HEK293 (cell line): ENCODE data around the gene BICD1.
"Not testable (repeated sequence)": the region's sequence is repeated elsewhere in the genome, so short reads cannot be mapped to it uniquely, and the experiment has no call there.

Experiments used
- CTCF ChIA-PET: fragments of 350-600 bp; formaldehyde crosslinking; extraction: SDS; loops from one replicate; lab custom pipeline; 2021; ENCODE audit warnings: antibody characterized with exemption; lab: Yijun Ruan, JAX
- POLR2A ChIA-PET: fragments of 300-600 bp; formaldehyde crosslinking; extraction: SDS; loops from one replicate; lab custom pipeline; 2020; ENCODE audit warnings: antibody characterized with exemption, inconsistent platforms; lab: Yijun Ruan, JAX
- H3K27ac ChIP-seq: fragments of 200-500 bp; sonication (Bioruptor generic); 2 replicates; pipeline ENCODE4 v1.5.1; 2014; ENCODE audit warnings: low read depth, low read length, control low read depth, inconsistent platforms; ENCODE audit errors: extremely low read depth
- H3K36me3 ChIP-seq, 2 experiments: fragments of 200-500 bp in 1 of 2; sonication (Bioruptor generic) in 1 of 2; 1 replicate in 1 of 2; 2 replicates in 1 of 2; pipeline ENCODE4 v1.5.1; 2014 to 2017; ENCODE audit warnings: inconsistent platforms in 2 of 2, low read length in 2 of 2; ENCODE audit not compliant: control insufficient read depth in 2 of 2, insufficient read depth in 1 of 2
- H3K4me1 ChIP-seq: fragments of 200-500 bp; sonication (Bioruptor generic); 2 replicates; pipeline ENCODE4 v1.5.1; 2014; ENCODE audit warnings: mild to moderate bottlenecking, low read length, inconsistent platforms; ENCODE audit not compliant: control insufficient read depth, insufficient read depth
- H3K4me3 ChIP-seq: 2 replicates; pipeline ENCODE4 v1.5.1; 2011; ENCODE audit warnings: low read depth, mild to moderate bottlenecking, control low read depth, low read length, moderate library complexity
- H3K9me3 ChIP-seq: fragments of 200-500 bp; sonication (Bioruptor generic); 2 replicates; pipeline ENCODE4 v1.5.1; 2014; ENCODE audit warnings: low read depth, low read length, inconsistent platforms; ENCODE audit not compliant: control insufficient read depth, insufficient read depth
- BCL11B ChIP-seq: fragments of 450-650 bp; formaldehyde crosslinking; IDR thresholded peaks from 2 replicates; pipeline ENCODE4 v1.5.1; 2016; ENCODE audit warnings: low read depth, missing biosample characterization, missing genetic modification characterization
- GFI1B ChIP-seq: fragments of 450-650 bp; formaldehyde crosslinking; IDR thresholded peaks from 2 replicates; pipeline ENCODE4 v1.5.1; 2016; ENCODE audit warnings: missing biosample characterization, missing genetic modification characterization
- OSR2 ChIP-seq: fragments of 450-650 bp; formaldehyde crosslinking; IDR thresholded peaks from 2 replicates; pipeline ENCODE4 v1.5.1; 2016; ENCODE audit warnings: missing biosample characterization, missing genetic modification characterization
- ZBTB11 ChIP-seq: fragments of 450-650 bp; formaldehyde crosslinking; conservative IDR thresholded peaks from 2 replicates; pipeline ENCODE4 v1.5.1; 2016; ENCODE audit warnings: low read depth, missing biosample characterization, missing genetic modification characterization
- ZNF350 ChIP-seq: fragments of 450-650 bp; formaldehyde crosslinking; IDR thresholded peaks from 2 replicates; pipeline ENCODE4 v1.5.0; 2017; ENCODE audit warnings: missing biosample characterization, mild to moderate bottlenecking, missing genetic modification characterization
- ZNF394 ChIP-seq: fragments of 450-650 bp; formaldehyde crosslinking; IDR thresholded peaks from 2 replicates; pipeline ENCODE4 v1.5.1; 2016; ENCODE audit warnings: missing biosample characterization, missing genetic modification characterization, mild to moderate bottlenecking, moderate library complexity, borderline replicate concordance
- ZNF426 ChIP-seq: fragments of 450-650 bp; formaldehyde crosslinking; IDR thresholded peaks from 2 replicates; pipeline ENCODE4 v1.5.1; 2017; ENCODE audit warnings: missing biosample characterization, missing genetic modification characterization, mild to moderate bottlenecking, inconsistent platforms, moderate library complexity
- ZNF518A ChIP-seq: fragments of 450-650 bp; formaldehyde crosslinking; conservative IDR thresholded peaks from 2 replicates; pipeline ENCODE4 v1.5.1; 2016; ENCODE audit warnings: low read depth, missing biosample characterization, missing genetic modification characterization
- ZNF555 ChIP-seq: fragments of 450-650 bp; formaldehyde crosslinking; conservative IDR thresholded peaks from 2 replicates; pipeline ENCODE4 v1.5.1; 2017; ENCODE audit warnings: missing biosample characterization, mild to moderate bottlenecking, missing genetic modification characterization, inconsistent platforms
- ZNF560 ChIP-seq: fragments of 450-650 bp; formaldehyde crosslinking; IDR thresholded peaks from 2 replicates; pipeline ENCODE4 v1.5.1; 2017; ENCODE audit warnings: missing biosample characterization, missing genetic modification characterization, borderline replicate concordance
- ZNF580 ChIP-seq: fragments of 450-650 bp; formaldehyde crosslinking; IDR thresholded peaks from 2 replicates; pipeline ENCODE4 v1.5.1; 2016; ENCODE audit warnings: missing biosample characterization, missing genetic modification characterization
- ZNF623 ChIP-seq: fragments of 450-650 bp; formaldehyde crosslinking; IDR thresholded peaks from 2 replicates; pipeline ENCODE4 v1.5.1; 2016; ENCODE audit warnings: missing biosample characterization, missing genetic modification characterization
- ZNF791 ChIP-seq: fragments of 450-650 bp; formaldehyde crosslinking; IDR thresholded peaks from 2 replicates; pipeline ENCODE4 v1.5.1; 2016; ENCODE audit warnings: missing biosample characterization, missing genetic modification characterization
- TF ChIP-seq, protein P1 (sequence below): fragments of 450-650 bp; formaldehyde crosslinking; IDR thresholded peaks from 2 replicates; pipeline ENCODE4 v1.5.1; 2016; ENCODE audit warnings: missing biosample characterization, missing genetic modification characterization

BICD1 gene

GRCh38 chr12:32229971-32230612 lies 123.4 kb downstream of the BICD1 start (continued):
- no peak for TF ChIP-seq ZNF580
- TF ChIP-seq GFI1B (tag by site-specific recombination) = peak; percentile 39; the same call in 1 of the 2 replicates
- TF ChIP-seq BCL11B (tag by site-specific recombination) = no peak
- 0 out of 2 replicates have a peak, but pooled peaks have one; percentile 66 for TF ChIP-seq ZNF791 (tag by site-specific recombination)
- no peak for TF ChIP-seq ZNF350 (tag by site-specific recombination)
- TF ChIP-seq, protein P1, sequence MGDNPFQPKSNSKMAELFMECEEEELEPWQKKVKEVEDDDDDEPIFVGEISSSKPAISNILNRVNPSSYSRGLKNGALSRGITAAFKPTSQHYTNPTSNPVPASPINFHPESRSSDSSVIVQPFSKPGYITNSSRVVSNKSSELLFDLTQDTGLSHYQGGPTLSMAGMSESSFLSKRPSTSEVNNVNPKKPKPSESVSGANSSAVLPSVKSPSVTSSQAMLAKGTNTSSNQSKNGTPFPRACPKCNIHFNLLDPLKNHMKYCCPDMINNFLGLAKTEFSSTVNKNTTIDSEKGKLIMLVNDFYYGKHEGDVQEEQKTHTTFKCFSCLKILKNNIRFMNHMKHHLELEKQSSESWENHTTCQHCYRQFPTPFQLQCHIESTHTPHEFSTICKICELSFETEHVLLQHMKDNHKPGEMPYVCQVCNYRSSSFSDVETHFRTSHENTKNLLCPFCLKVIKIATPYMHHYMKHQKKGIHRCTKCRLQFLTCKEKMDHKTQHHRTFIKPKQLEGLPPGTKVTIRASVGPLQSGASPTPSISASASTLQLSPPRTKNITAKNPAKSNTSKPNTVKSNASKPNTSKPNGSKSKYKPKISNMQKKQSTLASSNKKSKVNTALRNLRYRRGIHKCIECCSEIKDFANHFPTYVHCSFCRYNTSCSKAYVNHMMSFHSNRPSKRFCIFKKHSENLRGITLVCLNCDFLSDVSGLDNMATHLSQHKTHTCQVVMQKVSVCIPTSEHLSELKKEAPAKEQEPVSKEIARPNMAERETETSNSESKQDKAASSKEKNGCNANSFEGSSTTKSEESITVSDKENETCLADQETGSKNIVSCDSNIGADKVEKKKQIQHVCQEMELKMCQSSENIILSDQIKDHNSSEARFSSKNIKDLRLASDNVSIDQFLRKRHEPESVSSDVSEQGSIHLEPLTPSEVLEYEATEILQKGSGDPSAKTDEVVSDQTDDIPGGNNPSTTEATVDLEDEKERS (tag by site-specific recombination) = no peak

DNA sequence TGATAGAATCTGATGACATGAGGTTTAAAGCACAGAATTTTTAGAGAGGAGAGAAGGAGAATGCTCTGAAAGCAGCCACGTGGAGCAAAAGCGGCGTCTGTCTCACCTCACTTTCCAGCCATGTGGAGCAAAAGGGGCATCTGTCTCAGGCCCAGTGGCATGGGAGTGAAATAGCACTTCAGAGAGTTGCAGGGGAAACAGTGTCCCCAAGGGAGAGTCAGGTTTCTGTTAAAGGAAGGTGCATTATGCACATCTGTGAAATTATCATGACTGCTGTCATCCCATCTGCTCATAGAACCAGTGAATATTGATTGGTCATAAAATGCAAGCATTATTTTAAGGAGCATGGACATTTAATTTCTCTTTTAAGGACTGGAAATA lies 124.0 kb downstream of the BICD1 start:
- no peak for TF ChIP-seq BCL11B (tag by site-specific recombination)
- 0 out of 2 replicates have a peak, but pooled peaks have one; percentile 9 for TF ChIP-seq OSR2 (tag by site-specific recombination)
- ChIA-PET CTCF (no interaction called here), POLR2A (no interaction called here)
- no peaks in the 10 kb centered on the region for H3K4me1 ChIP-seq
- peaks cover 0 to 9% of the 10 kb centered on the region in 2 experiments; a peak in 1 of 3 replicates for H3K36me3 ChIP-seq
- no peak overlapping the region for H3K27ac ChIP-seq
- no peak overlapping the region for H3K4me3 ChIP-seq
- no peaks in the 10 kb centered on the region for H3K9me3 ChIP-seq

DNA sequence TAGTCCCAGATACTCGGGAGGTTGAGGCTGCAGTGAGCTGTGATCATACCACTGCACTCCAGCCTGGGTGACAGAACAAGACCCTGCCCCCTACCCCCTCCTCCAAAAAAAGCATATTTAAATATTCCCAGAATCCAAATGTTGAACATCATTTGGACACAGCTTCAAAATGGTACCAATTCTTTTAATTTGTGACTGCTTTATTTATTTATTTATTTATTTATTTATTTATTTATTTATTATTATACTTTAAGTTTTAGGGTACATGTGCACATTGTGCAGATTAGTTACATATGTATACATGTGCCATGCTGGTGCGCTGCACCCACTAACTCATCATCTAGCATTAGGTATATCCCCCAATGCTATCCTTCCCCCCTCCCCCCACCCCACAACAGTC lies 124.7 kb downstream of the BICD1 start:
- POLR2A ChIA-PET, H3K36me3 ChIP-seq, CTCF ChIA-PET: not testable (repeated sequence)

More for the DNA sequence above, 124.7 kb downstream of the BICD1 start:
- H3K4me1 ChIP-seq, H3K27ac ChIP-seq: not testable (repeated sequence)
- peak; percentile 60 for TF ChIP-seq ZNF518A
- TF ChIP-seq ZNF560 (tag by site-specific recombination) = 0 out of 2 replicates have a peak, but pooled peaks have one; percentile 6
- TF ChIP-seq ZBTB11 = 0 out of 2 replicates have a peak, but pooled peaks have one; percentile 18
- peak; percentile 31 for TF ChIP-seq ZNF555 (tag by site-specific recombination)
- TF ChIP-seq ZNF394 (tag by site-specific recombination) = peak; percentile 41; the same call in 1 of the 2 replicates
- peak; percentile 37 for TF ChIP-seq ZNF426 (tag by site-specific recombination)
- TF ChIP-seq ZNF623 (tag by site-specific recombination) = peak; percentile 28; the same call in 1 of the 2 replicates
- TF ChIP-seq, all 188 proteins: peak for 7; not testable (repeated sequence) for 181
- not testable (repeated sequence) for H3K4me3 ChIP-seq, H3K9me3 ChIP-seq
